ENCODE measurements around the gene GAL.

The GAL gene

DNA sequence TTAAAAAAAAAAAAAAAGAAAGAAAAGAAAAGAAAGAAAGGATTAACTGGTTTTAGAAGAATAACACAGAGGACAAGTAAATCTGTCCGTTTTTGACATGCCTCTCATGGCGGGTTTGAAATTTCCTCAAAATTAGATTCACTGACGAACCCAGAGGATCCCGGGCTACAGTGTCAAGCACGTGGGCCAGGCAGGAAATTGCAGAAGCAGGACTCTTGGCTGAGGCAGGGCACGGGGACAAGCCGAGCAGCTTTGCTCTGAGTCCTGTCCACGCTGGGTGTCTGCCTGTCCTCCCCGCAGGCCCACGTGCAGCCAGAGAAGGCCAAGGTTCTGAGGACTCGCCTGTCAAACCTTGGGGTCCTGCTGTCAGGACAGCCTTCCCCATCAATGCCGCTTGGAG is 24.7 kb downstream of the GAL start:
- DNase-seq (ENCODE audit: low read depth): no peak

DNA sequence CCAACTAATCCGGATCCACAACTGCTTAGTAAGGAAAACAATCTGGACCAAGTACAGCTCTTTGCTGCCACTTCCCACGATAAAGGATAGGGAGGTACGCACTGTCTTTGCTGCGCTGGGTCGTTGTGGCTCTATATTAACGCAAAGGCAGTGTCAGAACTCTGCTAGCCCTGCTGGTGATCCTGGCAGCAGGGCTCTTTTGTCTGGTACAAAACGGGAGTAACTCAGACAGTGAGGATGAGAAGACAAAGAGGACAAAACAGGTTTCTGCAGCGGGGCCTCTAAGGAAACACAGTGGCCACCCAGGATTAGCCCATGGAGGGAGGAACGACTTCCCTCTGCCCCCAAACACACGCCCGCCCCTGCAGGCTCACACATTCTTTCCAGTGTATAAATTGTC is 26.1 kb downstream of the GAL start:
- no peak for DNase-seq (ENCODE audit: low read depth)

DNA sequence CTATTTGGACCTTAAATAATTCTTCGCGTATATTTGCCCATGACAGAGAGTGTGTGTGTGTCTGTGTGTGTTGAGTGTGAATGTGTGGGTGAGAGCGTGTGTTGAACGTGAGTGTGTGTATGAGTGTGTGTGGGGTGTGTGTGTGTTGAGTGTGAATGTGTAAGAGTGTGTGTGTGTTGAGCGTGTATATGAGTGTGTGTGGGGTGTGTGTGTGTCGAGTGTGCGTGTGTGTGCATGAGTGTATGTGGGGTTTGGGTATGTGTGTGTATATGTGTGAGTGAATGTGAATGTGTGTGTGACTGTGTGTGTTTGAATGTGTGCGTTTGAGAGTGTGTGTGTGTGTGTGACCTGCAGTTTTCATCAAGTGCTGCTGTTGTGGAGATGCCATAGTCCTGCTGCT is 26.8 kb downstream of the GAL start:
- DNase-seq (ENCODE audit: low read depth): no peak

DNA sequence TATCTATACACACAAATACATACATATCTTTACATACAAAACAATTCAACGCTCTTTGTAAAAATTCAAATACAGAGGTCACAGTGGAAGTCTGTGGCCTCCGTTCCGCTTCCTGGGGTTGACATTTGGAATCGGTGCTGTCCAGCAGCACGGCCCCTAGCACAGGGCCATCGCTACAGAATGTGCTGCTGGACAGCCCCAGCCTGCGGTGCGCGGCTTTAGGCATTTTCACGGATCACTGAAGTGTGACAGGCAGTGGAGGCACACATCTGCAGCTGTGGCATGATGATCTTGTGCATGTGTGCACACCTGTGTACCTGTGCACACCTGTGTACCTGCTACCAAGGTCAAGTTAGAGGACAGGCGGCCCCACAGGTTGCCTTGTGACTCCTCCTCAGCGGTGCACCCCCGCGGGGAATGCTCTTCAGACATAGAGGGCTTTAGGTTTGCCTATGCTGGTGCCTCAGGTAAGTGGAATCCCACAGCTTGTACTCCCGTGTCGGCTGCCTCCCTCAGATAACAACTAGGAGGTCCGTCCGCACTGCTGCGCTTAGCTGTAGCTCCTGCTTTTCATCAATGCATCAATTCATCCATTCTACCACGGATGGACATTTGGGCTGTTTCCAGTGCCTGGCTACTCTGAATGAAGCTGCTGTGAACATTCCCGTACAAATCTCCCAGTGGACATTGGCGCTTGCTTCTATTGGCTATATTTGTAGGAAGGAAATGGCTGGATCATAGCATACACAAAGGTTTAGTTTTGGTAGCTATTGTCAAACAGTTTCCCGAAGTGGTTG is 29.9 kb downstream of the GAL start:
- DNase-seq (ENCODE audit: low read depth): no peak

DNA sequence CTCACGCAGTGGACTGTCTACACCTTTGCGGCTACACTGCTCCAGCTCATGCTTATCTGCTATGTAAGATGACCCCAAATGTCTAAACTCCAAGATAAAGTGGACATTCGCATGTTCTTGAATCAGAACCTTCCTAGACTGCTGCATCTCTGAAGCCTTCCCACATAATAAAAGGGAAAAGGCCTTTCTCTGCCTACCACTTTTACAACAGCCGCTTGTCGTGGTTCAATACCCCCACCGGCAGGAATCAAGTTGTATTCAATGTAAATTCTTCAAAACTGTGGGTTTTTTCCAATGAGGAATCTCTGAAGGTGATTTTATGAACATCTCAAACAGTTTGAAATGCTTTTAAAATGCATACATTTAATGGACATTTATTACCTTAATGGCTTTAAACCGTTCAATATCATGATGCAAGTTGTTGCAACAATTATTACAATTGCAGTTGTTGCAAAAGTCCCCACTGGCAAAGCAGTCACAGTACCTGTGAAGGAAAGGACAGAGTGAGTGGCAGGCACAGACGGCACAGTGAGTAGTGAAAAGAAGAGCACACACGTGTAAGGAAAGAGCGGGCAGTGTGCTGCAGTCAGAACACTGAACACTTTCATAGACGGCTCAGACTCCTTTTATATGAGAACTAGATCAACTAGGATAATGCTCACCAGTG is 31.2 kb downstream of the GAL start:
- no peak for DNase-seq (ENCODE audit: low read depth)

DNA sequence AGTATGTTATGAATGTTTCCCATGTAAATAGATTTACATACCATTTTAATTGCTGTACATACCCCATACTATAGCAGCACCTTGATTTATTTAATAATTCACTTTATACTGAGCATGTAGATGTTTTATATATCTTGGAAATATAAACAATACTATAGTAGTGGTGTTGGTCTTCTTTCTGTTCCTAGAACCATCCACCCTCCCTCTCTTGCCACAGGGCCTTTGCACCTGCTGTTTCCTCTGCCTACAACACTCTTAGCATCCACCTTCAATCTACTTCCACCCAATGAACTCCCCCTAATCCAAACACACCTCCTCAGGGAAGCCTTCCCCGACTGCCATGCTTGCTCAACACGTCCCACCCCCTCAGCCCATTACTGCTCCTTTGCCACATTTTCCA is 36.7 kb downstream of the GAL start:
- DNase-seq (ENCODE audit: low read depth): no peak

DNA sequence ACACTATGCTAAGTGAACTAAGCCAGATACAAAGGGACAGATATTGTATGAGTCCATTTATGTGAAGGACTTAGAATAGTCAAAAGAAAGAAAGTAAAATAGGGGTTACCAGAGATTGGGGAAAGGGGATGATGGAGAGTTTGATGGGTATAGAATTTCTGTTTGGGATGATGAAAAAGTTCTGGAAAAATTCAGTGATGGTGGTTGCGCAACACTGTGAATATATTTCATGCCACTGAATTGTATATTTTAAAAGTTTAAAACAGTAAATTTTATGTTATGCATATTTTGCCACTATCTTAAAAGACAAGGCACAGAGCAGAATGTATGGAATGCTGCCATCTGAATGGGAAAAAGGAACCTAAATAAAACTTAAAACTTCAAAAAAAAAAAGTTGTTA is 37.8 kb downstream of the GAL start:
- DNase-seq (ENCODE audit: low read depth): no peak

DNA sequence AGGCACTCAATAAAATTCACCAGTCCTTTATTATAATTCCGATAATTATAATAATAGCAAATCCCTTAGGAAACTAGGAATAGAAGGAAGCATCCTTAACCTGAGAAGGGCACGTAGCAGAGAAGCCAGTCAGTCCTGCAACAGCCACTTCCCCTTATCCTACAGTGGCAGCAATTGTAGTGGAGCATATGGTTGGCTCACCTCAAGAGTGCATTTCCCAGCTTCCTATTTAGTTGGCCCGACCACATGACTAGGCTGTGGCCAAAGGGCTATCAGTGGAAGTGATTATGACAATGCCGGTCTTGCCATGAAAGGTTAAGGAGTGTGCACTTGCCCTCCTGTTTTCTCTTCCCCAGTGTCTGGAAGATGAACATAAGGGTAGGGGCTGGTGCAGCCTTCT is 39.9 kb downstream of the GAL start:
- no peak for DNase-seq (ENCODE audit: low read depth)

DNA sequence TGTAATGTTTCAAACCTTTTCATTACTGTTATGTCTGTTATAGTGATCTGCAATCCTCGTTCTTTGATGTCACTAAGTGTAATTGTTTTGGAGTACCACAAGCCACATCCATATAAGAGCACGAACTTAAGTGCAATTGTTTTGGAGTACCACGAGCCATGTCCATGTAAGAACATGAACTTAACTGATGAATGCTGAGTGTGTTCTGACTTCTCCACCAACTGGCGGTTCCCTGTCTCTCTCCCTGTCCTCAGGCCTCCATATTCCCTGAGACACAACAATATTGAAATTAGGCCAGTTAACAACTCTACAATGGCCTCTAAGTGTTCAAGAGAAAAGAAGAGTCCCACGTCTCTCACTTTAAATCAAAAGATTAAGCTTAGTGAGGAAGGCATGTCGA is 43.4 kb downstream of the GAL start:
- no peak for DNase-seq (ENCODE audit: low read depth)

DNA sequence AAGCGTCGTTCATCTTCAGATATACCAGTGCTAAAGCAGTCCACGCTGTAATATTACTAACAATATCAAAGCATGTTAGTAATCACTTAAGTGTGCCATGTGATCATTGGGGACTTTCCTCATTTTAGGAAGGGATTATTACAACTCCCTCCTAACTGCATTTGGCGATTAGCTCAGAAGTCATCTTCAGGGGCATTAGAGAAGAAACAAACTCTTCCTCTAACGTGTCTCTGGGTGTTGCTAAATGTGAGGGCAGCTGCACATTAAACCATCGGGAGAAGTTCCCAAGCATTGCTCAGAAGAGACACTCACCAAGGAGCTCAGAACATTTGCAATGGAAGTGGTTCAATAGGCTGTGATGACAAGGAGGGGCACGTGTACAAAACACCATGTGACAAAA is 49.8 kb downstream of the GAL start:
- DNase-seq (ENCODE audit: low read depth): no peak

DNA sequence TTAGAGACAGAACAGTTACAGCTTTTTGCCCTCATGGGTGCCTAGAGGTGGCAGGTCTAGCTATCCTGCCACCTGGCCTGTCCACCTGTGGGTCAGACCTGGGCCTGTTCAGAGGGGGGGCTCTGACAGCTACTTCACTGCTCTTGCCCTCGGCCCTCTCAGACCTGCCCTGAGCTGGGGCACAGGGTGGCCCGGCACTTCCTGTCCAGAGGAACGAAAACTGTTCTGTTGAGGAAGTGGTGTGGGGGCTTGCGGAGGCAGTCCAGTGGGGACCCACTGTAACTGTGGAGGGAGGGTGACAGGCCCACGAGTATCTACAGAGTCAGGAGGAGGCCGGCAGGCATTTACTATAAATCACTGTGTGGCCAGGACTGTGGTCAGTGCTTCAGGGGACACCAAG is 50.8 kb downstream of the GAL start:
- no peak for DNase-seq (ENCODE audit: low read depth)

DNA sequence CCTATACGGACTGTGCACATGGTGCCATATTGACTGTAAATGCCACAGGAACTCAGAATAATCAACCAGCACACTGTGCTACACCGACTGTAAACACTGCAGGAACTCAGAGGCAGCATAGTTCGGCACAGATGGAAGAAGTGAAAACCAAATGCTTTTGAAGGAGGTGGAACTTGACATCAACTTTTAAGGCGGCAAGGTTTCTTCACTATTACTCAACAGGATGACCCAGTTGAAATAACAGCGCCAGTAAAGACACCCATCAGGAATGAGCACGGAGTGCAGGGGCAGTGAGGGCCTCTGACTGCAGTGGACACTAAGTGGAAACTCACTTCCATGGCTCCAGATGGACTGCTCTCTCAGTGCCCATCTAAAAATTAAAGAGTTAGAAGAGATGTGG is 51.3 kb downstream of the GAL start:
- no peak for DNase-seq (ENCODE audit: low read depth)
